H9 (cell line): Measurements from ENCODE around the gene JAK1. TPM values are rescaled to one million over a fixed set of nuclear protein-coding genes. Genes with fewer than 3 reads are reported as not detected.

Source experiments
- DNase-seq: peaks from one replicate; pipeline ENCODE4 v3.0.0-alpha.2; 2017
- H2AFZ ChIP-seq: one replicate; pipeline ENCODE4 v1.6.1; 2013; ENCODE audit warnings: mild to moderate bottlenecking, low read length, control low read depth, moderate library complexity
- H2AK5ac ChIP-seq: 2 replicates; pipeline ENCODE4 v1.6.1; 2013; ENCODE audit warnings: low read length, control low read depth, mixed read lengths; ENCODE audit not compliant: insufficient read length
- H2BK120ac ChIP-seq: one replicate; pipeline ENCODE4 v1.6.1; 2013; ENCODE audit warnings: low read depth, mild to moderate bottlenecking, low read length, control low read depth, inconsistent platforms; ENCODE audit not compliant: poor library complexity, severe bottlenecking
- H2BK12ac ChIP-seq: 2 replicates; pipeline ENCODE4 v1.6.1; 2013; ENCODE audit warnings: low read length, control low read depth, mixed read lengths, low read depth; ENCODE audit not compliant: insufficient read length
- H2BK15ac ChIP-seq: 2 replicates; pipeline ENCODE4 v1.6.1; 2013; ENCODE audit warnings: low read depth, low read length, control low read depth
- H2BK20ac ChIP-seq: one replicate; pipeline ENCODE4 v1.6.1; 2013; ENCODE audit warnings: low read depth, mild to moderate bottlenecking, low read length, control low read depth, inconsistent platforms; ENCODE audit not compliant: poor library complexity, severe bottlenecking
- H2BK5ac ChIP-seq: 2 replicates; pipeline ENCODE4 v1.6.1; 2013; ENCODE audit warnings: low read length, control low read depth, mixed read lengths; ENCODE audit not compliant: insufficient read length
- H3K14ac ChIP-seq: 2 replicates; pipeline ENCODE4 v1.6.1; 2013; ENCODE audit warnings: low read length, control low read depth; ENCODE audit not compliant: insufficient read depth
- H3K18ac ChIP-seq: 2 replicates; pipeline ENCODE4 v1.6.1; 2013; ENCODE audit warnings: low read depth, mild to moderate bottlenecking, mixed read lengths, low read length, control low read depth; ENCODE audit not compliant: insufficient read length
- H3K23ac ChIP-seq: 2 replicates; pipeline ENCODE4 v1.6.1; 2013; ENCODE audit warnings: low read length, control low read depth, mixed read lengths, low read depth; ENCODE audit not compliant: insufficient read length
- H3K23me2 ChIP-seq: 2 replicates; pipeline ENCODE4 v1.6.1; 2013; ENCODE audit warnings: low read depth, mild to moderate bottlenecking, mixed read lengths, low read length, control low read depth; ENCODE audit not compliant: insufficient read length, poor library complexity, severe bottlenecking
- H3K27ac ChIP-seq: 2 replicates; pipeline ENCODE4 v1.5.1; 2013; ENCODE audit warnings: low read length, control low read depth, mixed read lengths, low read depth; ENCODE audit not compliant: insufficient read length
- H3K27me3 ChIP-seq: 2 replicates; pipeline ENCODE4 v1.6.1; 2013; ENCODE audit warnings: low read length, control low read depth, inconsistent platforms; ENCODE audit not compliant: insufficient read depth
- H3K4ac ChIP-seq: 2 replicates; pipeline ENCODE4 v1.6.1; 2013; ENCODE audit warnings: low read depth, mild to moderate bottlenecking, control low read depth, inconsistent platforms, low read length, moderate library complexity
- H3K4me1 ChIP-seq: 2 replicates; pipeline ENCODE4 v1.6.1; 2013; ENCODE audit warnings: low read length, control low read depth, inconsistent platforms; ENCODE audit not compliant: insufficient read depth
- H3K4me2 ChIP-seq: 2 replicates; pipeline ENCODE4 v1.6.1; 2013; ENCODE audit warnings: low read length, control low read depth, mixed read lengths; ENCODE audit not compliant: insufficient read length, insufficient read depth
- H3K56ac ChIP-seq: 2 replicates; pipeline ENCODE4 v1.6.1; 2013; ENCODE audit warnings: low read depth, mild to moderate bottlenecking, mixed read lengths, low read length, control low read depth; ENCODE audit not compliant: insufficient read length
- H3K79me1 ChIP-seq: 2 replicates; pipeline ENCODE4 v1.6.1; 2013; ENCODE audit warnings: low read depth, mild to moderate bottlenecking, moderate library complexity, low read length, control low read depth, inconsistent platforms; ENCODE audit not compliant: insufficient read depth, poor library complexity, severe bottlenecking
- H3K79me2 ChIP-seq: 2 replicates; pipeline ENCODE4 v1.6.1; 2013; ENCODE audit warnings: low read length, control low read depth, inconsistent platforms; ENCODE audit not compliant: insufficient read depth
- H3K9ac ChIP-seq: 2 replicates; pipeline ENCODE4 v1.6.1; 2013; ENCODE audit warnings: low read length, control low read depth, mixed read lengths; ENCODE audit not compliant: insufficient read length; ENCODE audit errors: extremely low read depth
- H3K9me3 ChIP-seq: one replicate; pipeline ENCODE4 v1.6.1; 2013; ENCODE audit warnings: low read depth, low read length, inconsistent platforms; ENCODE audit not compliant: control insufficient read depth
- H3T11ph ChIP-seq: one replicate; pipeline ENCODE4 v1.6.1; 2013; ENCODE audit warnings: mild to moderate bottlenecking, low read length, control low read depth, inconsistent platforms
- H4K20me1 ChIP-seq: one replicate; pipeline ENCODE4 v1.6.1; 2013; ENCODE audit not compliant: control insufficient read depth, insufficient read length, insufficient read depth
- H4K5ac ChIP-seq: 2 replicates; pipeline ENCODE4 v1.6.1; 2013; ENCODE audit warnings: low read depth, mild to moderate bottlenecking, mixed read lengths, low read length, control low read depth; ENCODE audit not compliant: insufficient read length
- H4K8ac ChIP-seq: replicated peaks from 2 replicates; pipeline ENCODE4 v1.6.1; 2013; ENCODE audit warnings: low read length, control low read depth, mixed read lengths, low read depth; ENCODE audit not compliant: insufficient read length
- H4K91ac ChIP-seq: 2 replicates; pipeline ENCODE4 v1.6.1; 2013; ENCODE audit warnings: low read depth, mild to moderate bottlenecking, moderate library complexity, mixed read lengths, low read length, control low read depth; ENCODE audit not compliant: insufficient read length
- H3K27ac Mint-ChIP-seq, 3 experiments: 2 replicates in 2 of 3; 3 replicates in 1 of 3; pipeline ENCODE4 v1.8.0; 2020 to 2021; ENCODE audit warnings: mixed read lengths in 3 of 3, mild to moderate bottlenecking in 1 of 3, moderate library complexity in 1 of 3
- H3K27me3 Mint-ChIP-seq: 2 replicates; pipeline ENCODE4 v1.8.0; 2021; ENCODE audit warnings: low read depth, mild to moderate bottlenecking, moderate library complexity, mixed read lengths
- H3K36me3 Mint-ChIP-seq, 3 experiments: 2 replicates in 2 of 3; 3 replicates in 1 of 3; pipeline ENCODE4 v1.8.0; 2020 to 2021; ENCODE audit warnings: low read depth in 3 of 3, mixed read lengths in 3 of 3; ENCODE audit not compliant: insufficient read depth in 1 of 3
- H3K4me1 Mint-ChIP-seq, 2 experiments: 2 replicates each; pipeline ENCODE4 v1.8.0; 2020; ENCODE audit warnings: mixed read lengths in 2 of 2
- H3K4me3 Mint-ChIP-seq, 2 experiments: 2 replicates in 1 of 2; 3 replicates in 1 of 2; pipeline ENCODE4 v1.8.0; 2020 to 2021; ENCODE audit warnings: mild to moderate bottlenecking in 2 of 2, mixed read lengths in 2 of 2, moderate library complexity in 1 of 2
- H3K9me3 Mint-ChIP-seq, 2 experiments: 2 replicates in 1 of 2; 3 replicates in 1 of 2; pipeline ENCODE4 v1.8.0; 2020; ENCODE audit warnings: mild to moderate bottlenecking in 2 of 2, mixed read lengths in 2 of 2, moderate library complexity in 1 of 2
- WGBS: extraction: QIAGEN DNeasy Blood & Tissue Kit; methylation state at CpG from one replicate; pipeline ENCODE4 v1.1.7; 2013; ENCODE audit warnings: missing lambda C conversion rate, low lambda C conversion rate, mixed read lengths; ENCODE audit not compliant: insufficient read length; ENCODE audit errors: extremely low coverage; 5-methylcytosine and 5-hydroxymethylcytosine counted together
- total RNA-seq: library from RNA; stranded (reverse); gene quantifications from 2 replicates; pipeline ENCODE4 v1.2.1, GENCODE V29; 2021
- TF ChIP-seq, protein P1 (sequence below): fragments of 200-600 bp; sonication (generic); conservative IDR thresholded peaks from 3 replicates; pipeline ENCODE4 v1.8.0; 2021; ENCODE audit warnings: antibody characterized with exemption, mild to moderate bottlenecking

Gene JAK1
- total RNA-seq, 1 experiment from 2014 or later: 12.8 TPM

- Histone ChIP-seq H3K23ac (no peak overlapping the region), H3K79me2 (peaks cover 4% of the 10 kb centered on the region; the same call in 1 of the 2 replicates), H4K91ac (no peak overlapping the region), H4K5ac (no peak overlapping the region), H2AK5ac (no peak overlapping the region), H3K4me1 (peaks cover 9% of the 10 kb centered on the region; the same call in 1 of the 2 replicates), H3K23me2 (no peaks in the 10 kb centered on the region), H2BK5ac (no peak overlapping the region), H3K56ac (no peak overlapping the region), H3K4me2 (no peak overlapping the region), H2BK120ac (no peak overlapping the region), H2BK20ac (no peak overlapping the region), H3K27ac (no peak overlapping the region), H4K8ac (no peak overlapping the region), H3K4ac (no peak overlapping the region), H3K18ac (no peak overlapping the region), H4K20me1 (no peaks in the 10 kb centered on the region), H3K14ac (no peak overlapping the region), H3K9me3 (no peaks in the 10 kb centered on the region), H2AFZ (no peak overlapping the region), H3K79me1 (no peaks in the 10 kb centered on the region), H2BK12ac (no peak overlapping the region), H2BK15ac (no peak overlapping the region), H3T11ph (no peak overlapping the region), H3K9ac (no peak overlapping the region), H3K27me3 (no peaks in the 10 kb centered on the region)
- H3K27ac Mint-ChIP-seq: no peak overlapping the region
- H3K27me3 Mint-ChIP-seq: no peaks in the 10 kb centered on the region
- TF ChIP-seq, protein P1, sequence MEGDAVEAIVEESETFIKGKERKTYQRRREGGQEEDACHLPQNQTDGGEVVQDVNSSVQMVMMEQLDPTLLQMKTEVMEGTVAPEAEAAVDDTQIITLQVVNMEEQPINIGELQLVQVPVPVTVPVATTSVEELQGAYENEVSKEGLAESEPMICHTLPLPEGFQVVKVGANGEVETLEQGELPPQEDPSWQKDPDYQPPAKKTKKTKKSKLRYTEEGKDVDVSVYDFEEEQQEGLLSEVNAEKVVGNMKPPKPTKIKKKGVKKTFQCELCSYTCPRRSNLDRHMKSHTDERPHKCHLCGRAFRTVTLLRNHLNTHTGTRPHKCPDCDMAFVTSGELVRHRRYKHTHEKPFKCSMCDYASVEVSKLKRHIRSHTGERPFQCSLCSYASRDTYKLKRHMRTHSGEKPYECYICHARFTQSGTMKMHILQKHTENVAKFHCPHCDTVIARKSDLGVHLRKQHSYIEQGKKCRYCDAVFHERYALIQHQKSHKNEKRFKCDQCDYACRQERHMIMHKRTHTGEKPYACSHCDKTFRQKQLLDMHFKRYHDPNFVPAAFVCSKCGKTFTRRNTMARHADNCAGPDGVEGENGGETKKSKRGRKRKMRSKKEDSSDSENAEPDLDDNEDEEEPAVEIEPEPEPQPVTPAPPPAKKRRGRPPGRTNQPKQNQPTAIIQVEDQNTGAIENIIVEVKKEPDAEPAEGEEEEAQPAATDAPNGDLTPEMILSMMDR: no peak
- H3K9me3 Mint-ChIP-seq: no peaks in the 10 kb centered on the region
- no peak overlapping the region for H3K4me3 Mint-ChIP-seq
- no peak for DNase-seq
- WGBS: no CpG with 5 or more reads among the region's 2 CpGs
- peaks cover 18 to 25% of the 10 kb centered on the region in 2 experiments for H3K4me1 Mint-ChIP-seq
- no peaks in the 10 kb centered on the region for H3K36me3 Mint-ChIP-seq
These were observed 43.0 kb downstream of the JAK1 start for GRCh38 chr1:64923294-64923718.
